ENCODE measurements around the gene B9D1.

GRCh38 chr17:19341641-19342610 lies 20.6 kb downstream of the B9D1 start:
- TF ChIP-seq, protein P1, sequence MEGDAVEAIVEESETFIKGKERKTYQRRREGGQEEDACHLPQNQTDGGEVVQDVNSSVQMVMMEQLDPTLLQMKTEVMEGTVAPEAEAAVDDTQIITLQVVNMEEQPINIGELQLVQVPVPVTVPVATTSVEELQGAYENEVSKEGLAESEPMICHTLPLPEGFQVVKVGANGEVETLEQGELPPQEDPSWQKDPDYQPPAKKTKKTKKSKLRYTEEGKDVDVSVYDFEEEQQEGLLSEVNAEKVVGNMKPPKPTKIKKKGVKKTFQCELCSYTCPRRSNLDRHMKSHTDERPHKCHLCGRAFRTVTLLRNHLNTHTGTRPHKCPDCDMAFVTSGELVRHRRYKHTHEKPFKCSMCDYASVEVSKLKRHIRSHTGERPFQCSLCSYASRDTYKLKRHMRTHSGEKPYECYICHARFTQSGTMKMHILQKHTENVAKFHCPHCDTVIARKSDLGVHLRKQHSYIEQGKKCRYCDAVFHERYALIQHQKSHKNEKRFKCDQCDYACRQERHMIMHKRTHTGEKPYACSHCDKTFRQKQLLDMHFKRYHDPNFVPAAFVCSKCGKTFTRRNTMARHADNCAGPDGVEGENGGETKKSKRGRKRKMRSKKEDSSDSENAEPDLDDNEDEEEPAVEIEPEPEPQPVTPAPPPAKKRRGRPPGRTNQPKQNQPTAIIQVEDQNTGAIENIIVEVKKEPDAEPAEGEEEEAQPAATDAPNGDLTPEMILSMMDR (conservative IDR thresholded peaks at IDR 0.05 in 1 of 2, IDR thresholded peaks at IDR 0.05 in 1 of 2; ENCODE audit: extremely low read depth in 1 of 2, insufficient read depth in 1 of 2, low read depth in 1 of 2, low read length in 2 of 2) = no peak
- TF ChIP-seq EZH2 (IDR thresholded peaks at IDR 0.05; ENCODE audit: borderline replicate concordance, low read length) = no peak

Data from mammary epithelial cell (primary cell).